GM12874 (cell line): ENCODE results near the gene EEA1.

ENCODE experiments used
- TF ChIP-seq, protein P1 (sequence below): IDR thresholded peaks from 2 replicates; pipeline ENCODE4 v1.5.1; 2011; ENCODE audit warnings: low read depth, mild to moderate bottlenecking, control low read depth, low read length, moderate library complexity; ENCODE audit not compliant: insufficient read depth

Gene EEA1

GRCh38 chr12:92726850-92727249, 202.2 kb downstream of the EEA1 start:
- TF ChIP-seq, protein P1, sequence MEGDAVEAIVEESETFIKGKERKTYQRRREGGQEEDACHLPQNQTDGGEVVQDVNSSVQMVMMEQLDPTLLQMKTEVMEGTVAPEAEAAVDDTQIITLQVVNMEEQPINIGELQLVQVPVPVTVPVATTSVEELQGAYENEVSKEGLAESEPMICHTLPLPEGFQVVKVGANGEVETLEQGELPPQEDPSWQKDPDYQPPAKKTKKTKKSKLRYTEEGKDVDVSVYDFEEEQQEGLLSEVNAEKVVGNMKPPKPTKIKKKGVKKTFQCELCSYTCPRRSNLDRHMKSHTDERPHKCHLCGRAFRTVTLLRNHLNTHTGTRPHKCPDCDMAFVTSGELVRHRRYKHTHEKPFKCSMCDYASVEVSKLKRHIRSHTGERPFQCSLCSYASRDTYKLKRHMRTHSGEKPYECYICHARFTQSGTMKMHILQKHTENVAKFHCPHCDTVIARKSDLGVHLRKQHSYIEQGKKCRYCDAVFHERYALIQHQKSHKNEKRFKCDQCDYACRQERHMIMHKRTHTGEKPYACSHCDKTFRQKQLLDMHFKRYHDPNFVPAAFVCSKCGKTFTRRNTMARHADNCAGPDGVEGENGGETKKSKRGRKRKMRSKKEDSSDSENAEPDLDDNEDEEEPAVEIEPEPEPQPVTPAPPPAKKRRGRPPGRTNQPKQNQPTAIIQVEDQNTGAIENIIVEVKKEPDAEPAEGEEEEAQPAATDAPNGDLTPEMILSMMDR, result no peak

DNA sequence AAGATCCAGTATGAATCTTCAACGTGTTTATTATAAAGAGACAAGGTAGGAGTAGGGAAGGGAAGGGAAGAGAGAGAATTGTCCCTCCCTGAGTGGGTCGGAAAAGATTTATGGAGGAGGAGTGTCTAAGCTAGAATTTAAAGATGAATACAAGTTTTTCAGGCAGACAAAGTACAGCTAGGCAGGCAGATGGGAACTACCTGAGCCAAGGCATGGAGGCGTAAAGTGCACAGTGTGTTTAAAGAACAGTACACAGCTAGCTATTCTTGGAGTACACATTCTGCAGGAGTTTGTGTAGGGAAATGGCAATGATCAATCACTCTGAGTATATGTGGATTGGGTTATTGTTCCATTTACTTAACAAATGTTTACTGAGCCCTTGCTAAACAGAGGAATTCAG, 206.2 kb downstream of the EEA1 start:
- TF ChIP-seq, protein P1, result no peak

- TF ChIP-seq, protein P1, result no peak
These were observed 207.4 kb downstream of the EEA1 start for GRCh38 chr12:92721656-92722055.

DNA sequence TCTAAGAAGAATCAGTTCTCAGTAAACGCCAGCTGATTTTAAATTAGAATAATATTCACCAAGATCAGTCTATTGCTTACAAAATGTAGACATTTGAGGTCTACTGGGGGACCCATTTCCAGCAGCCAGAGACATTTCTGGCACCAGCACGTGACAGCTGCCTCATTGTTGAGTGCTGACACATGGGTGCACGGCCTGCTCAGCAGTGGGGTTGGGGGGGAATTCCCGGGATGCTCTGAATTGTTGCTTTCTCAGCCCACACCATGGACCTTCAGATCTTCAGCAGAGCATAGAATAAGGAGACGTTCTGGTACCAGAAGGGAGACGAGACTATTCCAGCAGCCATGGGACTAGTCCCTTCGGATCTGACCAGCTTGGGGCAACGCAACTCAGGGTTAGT, 208.0 kb downstream of the EEA1 start:
- TF ChIP-seq, protein P1, result no peak
